ENCODE measurements around the gene PPP2R5E. TPM values are rescaled to one million over a fixed set of nuclear protein-coding genes. Genes with fewer than 3 reads are reported as not detected.

Gene PPP2R5E
- total and polyA plus RNA-seq, 10 of the 15 experiments (the other 5 are each of a cell fraction or from before 2014, with no cell fraction given) = 11.4 to 56.2 (median 22.7) TPM

GRCh38 chr14:63478010-63478409, 65.2 kb downstream of the PPP2R5E start (continued):
- TF ChIP-seq BCL11A (IDR thresholded peaks at IDR 0.05; ENCODE audit: low read depth, low read length) = peak; percentile 49; the same call in 1 of the 2 replicates
- TF ChIP-seq ETV6 (conservative IDR thresholded peaks at IDR 0.05 in 1 of 2, IDR thresholded peaks at IDR 0.05 in 1 of 2; ENCODE audit: borderline replicate concordance in 1 of 2, low read depth in 1 of 2) = peak in 1 of 2 experiments; percentile 48; a peak in 1 of 4 replicates
- no peak for TF ChIP-seq MAX (IDR thresholded peaks at IDR 0.05; ENCODE audit: low read depth, low read length)
- no peak for TF ChIP-seq ZBTB11 (CRISPR knock-in tag; IDR thresholded peaks at IDR 0.05)
- TF ChIP-seq ZSCAN29 (IDR thresholded peaks at IDR 0.05) = no peak
- no peak for TF ChIP-seq FOXK2 (IDR thresholded peaks at IDR 0.05)
- no peak for TF ChIP-seq KLF5 (IDR thresholded peaks at IDR 0.05; ENCODE audit: partially characterized antibody)
- no peak for TF ChIP-seq MTA3 (IDR thresholded peaks at IDR 0.05; ENCODE audit: borderline replicate concordance, low read length)
- TF ChIP-seq MYB (IDR thresholded peaks at IDR 0.05; ENCODE audit: borderline replicate concordance, low read depth, low read length) = no peak
- TF ChIP-seq, protein P1, sequence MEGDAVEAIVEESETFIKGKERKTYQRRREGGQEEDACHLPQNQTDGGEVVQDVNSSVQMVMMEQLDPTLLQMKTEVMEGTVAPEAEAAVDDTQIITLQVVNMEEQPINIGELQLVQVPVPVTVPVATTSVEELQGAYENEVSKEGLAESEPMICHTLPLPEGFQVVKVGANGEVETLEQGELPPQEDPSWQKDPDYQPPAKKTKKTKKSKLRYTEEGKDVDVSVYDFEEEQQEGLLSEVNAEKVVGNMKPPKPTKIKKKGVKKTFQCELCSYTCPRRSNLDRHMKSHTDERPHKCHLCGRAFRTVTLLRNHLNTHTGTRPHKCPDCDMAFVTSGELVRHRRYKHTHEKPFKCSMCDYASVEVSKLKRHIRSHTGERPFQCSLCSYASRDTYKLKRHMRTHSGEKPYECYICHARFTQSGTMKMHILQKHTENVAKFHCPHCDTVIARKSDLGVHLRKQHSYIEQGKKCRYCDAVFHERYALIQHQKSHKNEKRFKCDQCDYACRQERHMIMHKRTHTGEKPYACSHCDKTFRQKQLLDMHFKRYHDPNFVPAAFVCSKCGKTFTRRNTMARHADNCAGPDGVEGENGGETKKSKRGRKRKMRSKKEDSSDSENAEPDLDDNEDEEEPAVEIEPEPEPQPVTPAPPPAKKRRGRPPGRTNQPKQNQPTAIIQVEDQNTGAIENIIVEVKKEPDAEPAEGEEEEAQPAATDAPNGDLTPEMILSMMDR (IDR thresholded peaks at IDR 0.05 in 2 of 3, conservative IDR thresholded peaks at IDR 0.05 in 1 of 3; ENCODE audit: control insufficient read depth in 2 of 3, extremely low read depth in 1 of 3, insufficient read depth in 1 of 3, low read depth in 3 of 3, low read length in 3 of 3) = no peak
- no peak for TF ChIP-seq LARP7 (IDR thresholded peaks at IDR 0.05)
- TF ChIP-seq ZNF384 (IDR thresholded peaks at IDR 0.05; ENCODE audit: borderline replicate concordance, low read depth, low read length) = no peak
- no peak for TF ChIP-seq SMAD5 (IDR thresholded peaks at IDR 0.05; ENCODE audit: low read depth)
- TF ChIP-seq JUNB (IDR thresholded peaks at IDR 0.05) = peak; percentile 89
- TF ChIP-seq MYC (IDR thresholded peaks at IDR 0.05; ENCODE audit: insufficient read depth, insufficient read length, insufficient replicate concordance, low read length, severe bottlenecking) = no peak
- no peak for TF ChIP-seq EZH2 (IDR thresholded peaks at IDR 0.05; ENCODE audit: borderline replicate concordance, control insufficient read depth, low read depth, low read length)
- no peak for TF ChIP-seq NKRF (conservative IDR thresholded peaks at IDR 0.05)
- no peak for TF ChIP-seq STAT3 (IDR thresholded peaks at IDR 0.05; ENCODE audit: low read depth, low read length)
- no peak for TF ChIP-seq CEBPB (IDR thresholded peaks at IDR 0.05; ENCODE audit: borderline replicate concordance in 1 of 2, low read depth in 2 of 2, low read length in 2 of 2)
- TF ChIP-seq HCFC1 (IDR thresholded peaks at IDR 0.05; ENCODE audit: low read length) = no peak
- TF ChIP-seq, protein P2, sequence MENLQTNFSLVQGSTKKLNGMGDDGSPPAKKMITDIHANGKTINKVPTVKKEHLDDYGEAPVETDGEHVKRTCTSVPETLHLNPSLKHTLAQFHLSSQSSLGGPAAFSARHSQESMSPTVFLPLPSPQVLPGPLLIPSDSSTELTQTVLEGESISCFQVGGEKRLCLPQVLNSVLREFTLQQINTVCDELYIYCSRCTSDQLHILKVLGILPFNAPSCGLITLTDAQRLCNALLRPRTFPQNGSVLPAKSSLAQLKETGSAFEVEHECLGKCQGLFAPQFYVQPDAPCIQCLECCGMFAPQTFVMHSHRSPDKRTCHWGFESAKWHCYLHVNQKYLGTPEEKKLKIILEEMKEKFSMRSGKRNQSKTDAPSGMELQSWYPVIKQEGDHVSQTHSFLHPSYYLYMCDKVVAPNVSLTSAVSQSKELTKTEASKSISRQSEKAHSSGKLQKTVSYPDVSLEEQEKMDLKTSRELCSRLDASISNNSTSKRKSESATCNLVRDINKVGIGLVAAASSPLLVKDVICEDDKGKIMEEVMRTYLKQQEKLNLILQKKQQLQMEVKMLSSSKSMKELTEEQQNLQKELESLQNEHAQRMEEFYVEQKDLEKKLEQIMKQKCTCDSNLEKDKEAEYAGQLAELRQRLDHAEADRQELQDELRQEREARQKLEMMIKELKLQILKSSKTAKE (IDR thresholded peaks at IDR 0.05; ENCODE audit: low read depth, poor library complexity, severe bottlenecking) = peak; percentile 56

All from GM12878 (cell line).